IPS-18c (cell line): ENCODE measurements around the gene RBM33.

Source experiments
- H3K4me3 ChIP-seq: 2 replicates; pipeline ENCODE4 v1.7.0; 2013; ENCODE audit warnings: low read depth, mild to moderate bottlenecking, low read length, moderate library complexity; ENCODE audit not compliant: insufficient read depth
- H3K9me3 ChIP-seq: one replicate; pipeline ENCODE4 v1.6.1; 2013; ENCODE audit warnings: mild to moderate bottlenecking, low read length, moderate library complexity; ENCODE audit not compliant: control insufficient read depth, insufficient read depth

The RBM33 gene

DNA sequence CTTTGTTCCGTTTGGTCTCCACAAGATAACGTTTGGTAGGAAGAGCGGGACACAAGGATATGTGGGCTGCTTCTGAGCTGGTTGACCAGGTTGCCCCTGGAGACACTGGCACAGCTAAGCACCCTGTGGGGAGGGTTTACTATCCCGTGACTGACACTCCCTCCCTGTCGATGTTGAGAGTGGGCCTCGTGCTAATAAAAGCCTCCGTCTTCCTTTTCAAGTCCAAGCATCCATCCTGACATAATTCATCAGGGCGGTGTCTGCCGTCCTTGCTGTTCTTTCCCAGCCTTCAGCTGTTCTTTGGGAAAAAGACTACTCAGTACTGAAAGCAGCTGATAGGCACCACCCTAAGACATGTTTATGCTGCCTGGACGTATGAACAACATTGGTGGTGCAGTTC, 118.2 kb downstream of the RBM33 start:
- H3K9me3 ChIP-seq, result no peaks in the 10 kb centered on the region
- H3K4me3 ChIP-seq, result no peak overlapping the region

DNA sequence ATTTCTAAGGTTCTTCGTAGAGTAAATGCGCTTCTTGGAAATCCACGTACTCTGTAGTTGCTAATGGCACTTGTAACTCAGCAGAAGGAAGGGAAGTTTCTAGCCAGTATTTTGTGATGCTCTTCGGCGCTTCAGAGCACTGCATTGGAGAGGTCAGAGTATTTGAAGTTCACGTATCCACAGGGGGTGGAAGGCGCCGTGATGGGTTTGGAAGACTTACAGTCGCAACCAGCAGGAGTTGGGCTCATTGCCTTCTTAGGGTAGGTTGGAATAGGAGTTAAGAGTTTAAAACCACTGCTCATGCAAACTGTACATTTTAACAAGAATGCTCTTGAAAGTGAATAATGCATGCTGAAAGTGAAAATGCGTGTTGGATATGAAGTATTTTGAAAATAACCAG, 118.7 kb downstream of the RBM33 start:
- Histone ChIP-seq H3K9me3 (no peaks in the 10 kb centered on the region), H3K4me3 (no peak overlapping the region)

DNA sequence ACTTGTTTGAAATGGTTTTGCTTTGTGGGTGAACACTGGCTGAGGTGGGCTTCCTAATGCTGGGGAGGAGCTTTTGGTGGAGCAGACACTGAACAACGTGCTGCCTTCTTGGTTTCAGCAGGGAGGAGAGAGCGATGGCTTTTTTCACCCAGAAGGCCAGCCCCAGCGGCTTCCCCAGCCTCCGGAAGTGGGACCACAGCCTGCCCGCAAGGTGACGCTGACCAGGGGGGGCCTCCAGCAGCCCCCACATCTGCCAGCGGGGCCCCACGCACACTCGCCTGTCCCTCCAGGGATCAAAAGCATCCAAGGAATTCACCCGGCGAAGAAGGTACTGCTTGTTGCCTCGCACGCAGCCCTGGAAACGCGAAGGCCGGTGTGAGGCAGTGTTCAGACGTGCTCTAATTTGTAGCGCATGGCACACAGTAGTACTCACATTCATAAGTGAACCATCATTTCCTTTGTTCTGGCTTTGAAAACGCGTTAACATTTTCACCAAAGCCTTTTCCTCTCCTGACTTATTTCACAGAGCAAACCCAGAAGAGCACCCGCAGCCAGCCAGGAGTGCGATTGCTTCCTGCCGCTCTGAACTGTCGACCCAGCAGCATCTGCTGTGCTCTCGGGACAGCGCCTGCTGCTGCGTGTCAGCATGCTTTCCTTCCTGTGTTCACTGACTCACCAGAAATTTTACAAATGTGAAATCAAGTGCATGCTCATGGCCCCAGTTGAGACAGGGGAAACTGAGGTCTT, 119.4 kb downstream of the RBM33 start:
- H3K4me3 ChIP-seq, result no peak overlapping the region
- no peaks in the 10 kb centered on the region for H3K9me3 ChIP-seq

DNA sequence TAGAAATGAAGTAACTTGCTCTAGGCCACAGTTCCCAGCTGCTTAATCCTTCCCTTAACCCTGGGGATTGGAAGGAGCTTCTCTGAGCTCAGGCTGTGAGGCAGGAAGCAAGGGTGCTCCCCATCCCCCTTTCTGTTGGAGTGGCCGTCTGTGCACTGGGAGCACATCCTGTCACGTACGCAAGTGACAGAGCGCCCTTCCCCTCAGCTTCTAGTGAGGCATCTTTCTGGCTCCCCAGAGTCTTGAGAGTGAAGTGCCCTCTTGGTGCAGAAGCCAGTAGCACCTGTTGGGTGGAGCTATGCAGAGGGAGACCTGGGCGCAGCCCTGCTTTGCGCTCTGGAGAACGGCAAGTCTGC, 120.0 kb downstream of the RBM33 start:
- H3K9me3 ChIP-seq, result no peaks in the 10 kb centered on the region
- no peak overlapping the region for H3K4me3 ChIP-seq

DNA sequence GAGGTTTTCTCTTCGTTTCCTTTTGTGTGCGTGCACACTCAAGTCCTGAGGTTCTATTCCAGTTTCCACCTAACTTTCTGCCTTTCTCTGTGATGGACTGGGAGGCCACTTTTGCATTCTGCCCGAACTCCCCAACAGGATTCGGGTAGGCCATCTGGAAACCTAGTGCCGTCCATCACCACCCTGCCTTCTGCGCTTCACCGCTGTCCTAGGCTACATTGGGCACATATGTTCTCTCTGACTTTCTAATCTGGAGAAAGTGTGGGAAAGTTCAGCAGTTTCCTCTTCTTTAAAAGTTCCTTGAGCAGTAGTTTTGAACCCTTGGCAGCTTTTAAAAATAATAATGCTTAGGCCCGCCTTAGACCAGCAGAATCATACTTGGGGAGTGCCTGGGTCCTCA, 121.0 kb downstream of the RBM33 start:
- no peak overlapping the region for H3K4me3 ChIP-seq
- H3K9me3 ChIP-seq, result no peaks in the 10 kb centered on the region

DNA sequence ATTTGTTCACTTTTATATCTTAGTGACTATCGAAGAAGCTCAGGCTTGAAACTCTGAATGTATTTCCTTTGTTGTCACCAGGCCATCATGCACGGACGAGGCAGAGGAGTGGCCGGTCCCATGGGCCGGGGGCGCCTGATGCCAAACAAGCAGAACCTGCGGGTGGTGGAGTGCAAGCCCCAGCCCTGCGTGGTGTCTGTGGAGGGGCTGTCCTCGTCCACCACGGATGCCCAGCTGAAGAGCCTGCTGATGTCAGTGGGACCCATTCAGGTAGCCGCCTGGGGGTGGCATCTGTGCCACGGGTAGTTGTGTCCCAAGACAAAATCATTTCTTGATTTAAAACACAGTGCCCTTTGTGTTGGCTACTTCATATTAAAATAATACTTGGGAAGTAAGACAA, 121.9 kb downstream of the RBM33 start:
- H3K9me3 ChIP-seq, result no peaks in the 10 kb centered on the region
- no peak overlapping the region for H3K4me3 ChIP-seq

DNA sequence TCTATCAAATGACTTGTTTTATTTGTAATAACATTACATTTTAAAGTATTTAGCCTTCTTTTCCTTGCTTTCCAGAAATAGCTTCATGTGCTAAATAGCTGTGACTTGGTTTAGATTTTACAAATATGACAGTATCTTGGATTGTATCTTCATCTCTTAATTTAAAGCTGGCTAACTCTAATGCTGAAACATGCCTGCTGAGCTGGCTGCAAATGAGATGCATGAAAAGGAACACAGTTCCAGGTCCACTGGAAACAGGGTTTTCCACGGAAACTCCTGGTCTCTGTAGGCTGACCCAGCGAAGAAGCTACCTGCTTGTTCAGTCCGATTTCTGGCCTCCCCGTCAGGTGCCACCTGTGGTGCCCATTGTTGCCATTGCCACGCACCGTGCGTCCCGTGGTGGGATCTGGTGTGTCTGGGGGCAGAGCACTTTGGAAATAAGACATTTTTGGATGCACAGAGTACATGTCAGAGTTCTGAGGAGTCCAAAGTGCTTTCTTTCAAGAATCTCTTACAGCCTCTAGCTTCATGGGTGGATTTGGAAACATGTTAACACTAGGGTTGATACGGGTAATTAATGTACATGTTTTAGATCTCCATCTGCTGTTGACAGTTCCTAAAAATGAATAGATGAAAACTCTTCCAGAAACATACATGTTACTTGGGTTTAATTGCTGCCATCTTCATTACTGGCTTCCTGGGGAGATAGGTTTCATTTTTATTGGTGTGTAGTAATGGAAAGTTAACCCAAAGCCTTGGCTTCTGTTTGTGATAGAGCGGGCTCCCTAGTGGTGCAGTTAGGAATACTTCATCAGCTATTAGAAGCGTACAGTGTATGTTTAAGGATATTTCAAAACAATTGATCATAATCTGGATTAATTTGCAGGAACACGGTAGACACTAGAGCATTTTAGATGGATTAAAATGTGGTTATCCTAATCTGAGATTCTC, 122.8 kb downstream of the RBM33 start:
- Histone ChIP-seq H3K9me3 (no peaks in the 10 kb centered on the region), H3K4me3 (no peak overlapping the region)

DNA sequence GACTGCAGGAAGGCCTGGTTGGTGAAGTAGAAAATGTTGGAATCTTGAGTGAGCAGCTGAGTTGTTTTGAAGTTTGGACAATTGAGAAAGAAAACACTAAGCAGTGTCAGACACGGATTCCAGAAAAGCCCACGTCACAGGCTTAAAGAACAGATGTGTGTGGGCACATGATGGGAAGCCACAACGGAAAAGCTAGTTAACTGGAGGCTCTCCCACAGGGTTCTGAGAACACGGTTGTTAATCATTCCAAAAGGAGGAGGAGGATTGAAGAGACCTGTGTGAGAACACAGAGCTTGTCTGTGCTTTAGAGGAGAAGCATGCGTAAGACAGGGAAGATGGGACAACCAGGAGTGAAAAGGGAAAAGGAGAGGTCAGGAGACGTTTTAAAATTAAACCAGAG, 125.2 kb downstream of the RBM33 start:
- Histone ChIP-seq H3K9me3 (no peaks in the 10 kb centered on the region), H3K4me3 (no peak overlapping the region)

DNA sequence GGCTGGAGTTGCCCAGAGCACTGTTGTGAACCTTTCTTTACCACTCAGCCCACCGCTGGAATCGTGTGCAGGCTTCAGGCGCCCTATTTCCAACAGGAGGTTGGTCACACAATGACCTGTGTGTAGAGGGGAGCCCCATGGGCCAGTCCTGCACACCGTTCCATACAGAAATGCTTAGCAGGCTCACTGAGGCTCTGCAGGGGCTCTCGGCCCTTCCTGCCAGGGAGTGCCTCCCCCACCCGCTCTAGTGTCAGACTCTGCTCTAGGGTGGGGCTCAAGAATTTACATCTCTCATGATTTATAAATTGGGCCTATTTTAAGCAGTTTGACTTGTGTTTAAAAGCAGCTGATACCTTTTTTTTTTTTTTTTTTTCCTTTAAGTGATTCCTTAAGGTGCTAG, 125.8 kb downstream of the RBM33 start:
- Histone ChIP-seq H3K4me3 (no peak overlapping the region), H3K9me3 (no peaks in the 10 kb centered on the region)

DNA sequence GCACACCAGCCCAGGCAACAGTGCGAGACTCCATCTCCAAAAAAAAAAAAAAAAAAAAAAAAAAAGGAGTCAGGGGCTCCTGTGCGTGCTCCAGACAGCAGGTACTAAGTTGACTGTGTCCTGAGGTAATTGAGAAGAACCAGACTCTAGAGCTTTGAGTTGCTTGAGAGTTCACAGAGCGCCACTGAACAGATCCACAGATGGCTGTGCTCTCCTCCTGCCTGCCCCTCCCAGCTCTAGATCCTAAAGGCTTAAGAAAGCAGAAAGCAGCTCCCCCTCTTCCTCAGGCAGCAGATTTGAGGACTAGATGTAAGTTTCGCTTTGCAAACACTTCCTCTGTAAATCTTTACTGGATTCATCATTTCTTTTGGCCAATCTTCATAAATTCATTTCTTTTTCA, 129.1 kb downstream of the RBM33 start:
- Histone ChIP-seq H3K9me3 (no peaks in the 10 kb centered on the region), H3K4me3 (no peak overlapping the region)

DNA sequence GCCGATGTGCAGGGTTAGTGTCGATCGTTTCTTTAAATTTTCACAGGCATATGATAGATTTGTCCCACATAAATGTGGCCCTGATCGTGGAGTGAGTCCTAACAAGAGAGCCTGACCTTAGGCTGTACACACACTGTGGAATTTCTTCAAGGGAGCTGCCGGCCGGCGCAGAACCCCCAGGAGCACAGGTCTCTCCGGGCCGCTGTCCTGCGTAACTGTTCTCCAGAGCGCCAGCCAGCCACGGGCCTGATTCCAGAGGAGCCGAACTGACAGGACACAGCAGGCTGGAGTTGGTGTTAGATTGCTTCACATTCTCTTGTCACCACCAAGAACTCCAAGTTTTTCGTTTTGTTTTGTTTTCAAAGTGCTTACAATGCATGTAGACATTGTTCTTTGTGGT, 130.5 kb downstream of the RBM33 start:
- H3K4me3 ChIP-seq, result no peak overlapping the region
- H3K9me3 ChIP-seq, result no peaks in the 10 kb centered on the region

DNA sequence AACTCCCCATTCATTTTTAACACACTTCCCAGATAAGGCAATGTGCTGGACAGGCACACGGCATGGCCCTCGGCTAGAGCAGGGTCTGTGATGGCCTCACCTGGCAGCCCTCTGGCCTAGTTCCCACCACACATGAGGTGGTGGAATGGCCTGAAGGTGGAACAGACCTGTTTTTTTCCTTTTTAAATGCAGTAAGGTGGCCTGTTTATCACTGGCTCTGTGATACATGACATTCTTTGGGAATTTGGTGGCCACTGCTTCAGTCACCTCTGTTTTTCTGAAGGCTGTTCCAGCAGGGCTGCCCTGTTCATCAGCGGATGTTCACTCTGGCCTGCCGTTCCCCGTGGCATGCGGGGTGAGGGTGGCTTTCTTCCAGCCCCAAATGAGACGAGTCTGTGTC, 131.2 kb downstream of the RBM33 start:
- H3K4me3 ChIP-seq, result no peak overlapping the region
- no peaks in the 10 kb centered on the region for H3K9me3 ChIP-seq

DNA sequence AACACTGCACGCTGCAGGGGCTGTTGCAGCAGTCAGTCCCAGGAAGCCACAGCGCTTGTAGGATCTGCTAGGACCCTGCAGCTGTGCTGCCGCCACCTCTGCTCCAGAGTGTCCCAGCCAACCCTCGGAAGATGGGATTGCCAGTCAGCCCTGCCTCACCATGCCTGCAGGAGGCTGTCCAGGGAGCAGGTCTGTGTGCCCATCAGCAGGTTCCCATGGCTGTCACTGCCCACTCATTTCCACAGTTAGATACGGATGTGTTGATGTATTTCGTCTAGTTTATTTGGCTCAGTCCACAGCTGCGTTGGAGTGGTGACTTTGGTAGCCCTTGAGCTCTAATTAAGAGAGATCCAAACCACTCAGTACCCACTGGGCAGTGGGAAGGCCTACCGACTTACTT, 132.1 kb downstream of the RBM33 start:
- H3K9me3 ChIP-seq, result no peaks in the 10 kb centered on the region
- no peak overlapping the region for H3K4me3 ChIP-seq

DNA sequence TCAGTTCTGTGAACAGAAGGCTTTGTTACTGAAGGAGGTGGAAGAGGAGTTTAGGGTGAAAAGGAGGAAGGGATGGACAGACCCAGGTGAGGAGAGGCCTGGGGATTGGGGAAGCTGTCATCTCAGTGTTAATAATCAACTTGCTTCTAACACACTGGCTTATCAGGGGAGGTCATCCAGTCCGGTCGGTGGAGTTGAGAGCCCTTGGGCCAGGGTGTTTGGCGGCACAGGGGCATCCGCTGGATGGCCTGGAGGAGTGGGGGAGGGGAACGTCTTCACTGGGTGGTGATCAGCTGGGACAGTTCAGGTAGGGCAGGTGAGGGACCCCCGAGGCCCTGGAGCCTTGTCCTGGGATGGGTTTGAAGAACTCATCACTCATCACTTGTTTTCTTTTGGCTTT, 133.9 kb downstream of the RBM33 start:
- no peak overlapping the region for H3K4me3 ChIP-seq

DNA sequence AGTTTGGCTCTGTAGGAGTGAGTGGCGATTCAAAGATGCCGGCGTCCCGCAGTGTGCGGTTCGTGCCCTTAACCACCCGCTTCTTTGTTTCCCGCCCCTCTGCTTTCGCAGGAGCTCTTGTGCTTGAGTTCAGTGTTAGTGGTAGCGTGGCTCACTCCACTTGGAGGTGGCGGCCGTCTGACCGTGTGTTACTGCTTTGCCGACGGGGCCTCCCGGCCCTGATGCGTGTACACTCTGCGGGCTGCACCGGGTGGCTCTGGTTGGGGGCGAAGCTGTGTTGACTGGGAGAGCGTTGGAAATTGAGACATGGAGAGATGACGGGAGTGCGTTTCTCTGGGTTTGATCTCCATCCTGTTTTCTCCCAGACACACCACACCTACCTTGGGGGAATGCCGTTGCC, 136.4 kb downstream of the RBM33 start:
- Histone ChIP-seq H3K4me3 (no peak overlapping the region), H3K9me3 (no peaks in the 10 kb centered on the region)

More for the DNA sequence above, 133.9 kb downstream of the RBM33 start:
- H3K9me3 ChIP-seq, result no peaks in the 10 kb centered on the region

DNA sequence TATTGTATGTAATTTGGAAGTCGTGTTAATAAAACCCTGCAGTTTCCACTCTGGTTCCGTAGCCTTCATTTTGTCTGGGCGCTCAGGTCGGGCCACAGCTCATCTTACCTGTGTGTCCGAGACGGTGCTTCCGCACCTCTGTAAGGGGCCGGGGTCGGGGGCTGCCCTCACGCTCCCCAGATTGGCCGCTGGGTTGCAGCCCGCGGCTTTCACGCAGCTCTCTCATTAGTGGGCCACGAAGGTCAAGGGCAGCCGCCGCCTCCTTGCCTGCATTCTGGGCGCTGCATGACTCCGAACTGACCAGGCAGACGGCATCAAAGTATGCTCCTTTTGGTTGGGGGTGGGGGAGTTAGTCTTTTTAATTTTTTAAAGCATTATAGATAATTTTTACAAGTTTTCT, 137.0 kb downstream of the RBM33 start:
- H3K9me3 ChIP-seq, result no peaks in the 10 kb centered on the region
- H3K4me3 ChIP-seq, result no peak overlapping the region

DNA sequence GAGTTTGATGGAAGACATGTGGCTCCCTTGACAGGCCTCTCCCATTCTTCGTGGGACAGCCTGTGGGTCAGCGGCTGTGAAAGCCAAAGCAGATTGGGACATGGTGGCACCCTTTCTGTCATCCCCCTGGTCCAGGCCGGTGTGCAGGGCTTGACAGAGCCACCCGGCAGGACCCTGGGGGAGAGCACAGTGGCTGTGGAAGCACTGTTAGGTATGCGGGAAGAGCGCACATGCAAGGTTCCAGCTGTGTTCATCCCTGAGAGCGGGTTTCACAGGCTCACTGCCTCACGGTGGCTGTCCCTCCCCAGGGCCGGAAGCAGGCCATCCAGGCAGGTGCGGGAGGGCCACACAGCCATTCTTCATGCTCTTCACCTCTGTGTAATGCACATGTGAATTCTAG, 138.0 kb downstream of the RBM33 start:
- H3K9me3 ChIP-seq, result no peaks in the 10 kb centered on the region
- H3K4me3 ChIP-seq, result no peak overlapping the region

DNA sequence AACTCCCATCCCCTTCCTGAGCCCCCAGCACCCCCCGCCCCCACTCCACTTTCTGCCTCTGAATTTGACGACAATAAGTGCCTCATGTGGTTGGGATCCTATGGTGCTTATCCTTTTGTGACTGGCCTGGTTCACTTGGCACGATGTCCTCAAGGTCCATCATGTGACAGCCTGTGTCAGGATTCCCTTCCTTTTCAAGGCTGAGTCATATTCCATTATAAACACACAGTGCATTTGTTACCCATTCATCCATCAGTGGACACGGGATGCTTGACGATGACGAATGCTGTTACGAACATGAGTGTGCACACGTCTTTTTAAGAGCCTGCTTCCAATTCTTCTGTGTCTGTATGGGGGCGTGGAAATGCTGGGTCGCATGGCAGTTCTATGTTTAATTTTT, 141.1 kb downstream of the RBM33 start:
- Histone ChIP-seq H3K4me3 (no peak overlapping the region), H3K9me3 (no peaks in the 10 kb centered on the region)
